Transverse colon (tissue), 4 donors: ENCODE measurements around the gene AACS. TPM values are rescaled to one million over a fixed set of nuclear protein-coding genes. Genes with fewer than 3 reads are reported as not detected.

Source experiments
- DNase-seq: peaks from one replicate; pipeline ENCODE4 v3.0.0-alpha.2; 2019
- H3K27ac ChIP-seq, 4 donors: fragments of 200-600 bp; sonication (generic); 2 replicates each; pipeline ENCODE4 v1.5.1; 2016 to 2018; ENCODE audit warnings: inconsistent platforms in 4 of 4
- H3K27me3 ChIP-seq: fragments of 200-600 bp; sonication (generic); 2 replicates; pipeline ENCODE4 v1.5.1; 2017; ENCODE audit warnings: inconsistent platforms
- H3K36me3 ChIP-seq, 4 donors: fragments of 200-600 bp; sonication (generic); 2 replicates each; pipeline ENCODE4 v1.5.1; 2017 to 2019; ENCODE audit warnings: inconsistent platforms in 4 of 4
- H3K4me1 ChIP-seq, 4 donors: fragments of 200-600 bp; sonication (generic); 2 replicates each; pipeline ENCODE4 v1.5.1; 2017 to 2020; ENCODE audit warnings: inconsistent platforms in 4 of 4
- H3K4me3 ChIP-seq, 4 donors: fragments of 200-600 bp; sonication (generic); 1 replicate in 1 of 4; 2 replicates in 3 of 4; pipeline versions ENCODE4 v1.5.1 to v1.6.1; 2017 to 2019; ENCODE audit warnings: inconsistent platforms in 4 of 4
- H3K9me3 ChIP-seq, 2 donors: fragments of 200-600 bp; sonication (generic); 2 replicates each; pipeline ENCODE4 v1.5.1; 2017 to 2019; ENCODE audit warnings: inconsistent platforms in 2 of 2
- EP300 ChIP-seq: sonication (generic); formaldehyde crosslinking; IDR thresholded peaks from one replicate; pipeline ENCODE4 v1.6.1; 2017; ENCODE audit warnings: antibody characterized with exemption, low read depth
- POLR2A ChIP-seq: fragments of 450-650 bp; IDR thresholded peaks from one replicate; pipeline ENCODE4 v1.6.1; 2016; ENCODE audit warnings: antibody characterized with exemption, mild to moderate bottlenecking, moderate library complexity
- POLR2AphosphoS5 ChIP-seq, 3 donors: sonication (generic); formaldehyde crosslinking; IDR thresholded peaks; one replicate each; pipeline ENCODE4 v1.6.1; 2016; ENCODE audit warnings: antibody characterized with exemption in 3 of 3
- WGBS, 2 donors: methylation state at CpG; one replicate each; pipeline ENCODE4 v1.1.5; 2018; ENCODE audit warnings: low coverage in 1 of 2; 5-methylcytosine and 5-hydroxymethylcytosine counted together
- in situ Hi-C, 4 donors: fragments of 200-750 bp; cut with MboI; loops; one replicate each; pipeline versions ENCODE4 v1.15.0 to v1.15.1; 2017; ENCODE audit warnings: low sequenced_read_pairs in 3 of 4, low pct_ligation_motif_present in 1 of 4, low pct_unique_long_range_greater_than_20kb in 1 of 4
- intact Hi-C: fragments of 100-400 bp; cut with DNase I; formaldehyde crosslinking; loops from one replicate; pipeline ENCODE4 v1.15.1; 2023; ENCODE audit warnings: low total_unique reads
- total RNA-seq, 4 donors: library from RNA; depleted of rRNA; stranded (reverse); fragments of >200 nt; gene quantifications; one replicate each; pipeline ENCODE4 v1.1.0, GENCODE V29; 2016
- TF ChIP-seq, protein P1 (sequence below), 5 experiments: fragments of 200-600 bp in 3 of 5; fragments of 450-650 bp in 2 of 5; sonication (generic) in 3 of 5; IDR thresholded peaks; 1 replicate in 2 of 5; 2 replicates in 3 of 5; pipeline ENCODE4 v1.5.1; 2016 to 2017; ENCODE audit warnings: antibody characterized with exemption in 5 of 5, inconsistent platforms in 3 of 5, mild to moderate bottlenecking in 2 of 5, moderate library complexity in 1 of 5

The AACS gene
- total RNA-seq, 4 donors from 2014 or later = 18.5 to 33.7 (median 27.1) TPM

DNA sequence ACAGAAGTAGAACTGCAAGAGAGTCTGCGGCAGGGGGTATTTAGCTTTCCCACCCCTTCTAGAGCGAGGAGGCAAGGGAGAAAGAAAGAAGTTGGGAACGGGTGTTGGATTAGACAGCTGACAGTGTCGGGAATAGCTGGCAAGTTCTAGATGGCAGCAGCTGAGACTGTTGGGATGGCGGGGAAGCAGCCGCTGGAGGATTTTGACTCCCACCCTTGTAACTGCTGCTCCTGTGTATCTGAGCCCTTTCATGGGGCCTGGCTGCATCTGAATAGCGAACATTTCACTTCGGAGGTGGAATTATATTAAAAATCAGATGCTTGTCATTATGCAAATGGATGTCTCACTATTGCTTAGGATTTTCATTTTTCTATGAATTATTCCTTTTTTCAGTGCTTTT, 104.6 kb downstream of the AACS start:
- in situ Hi-C loops = no loop called here

DNA sequence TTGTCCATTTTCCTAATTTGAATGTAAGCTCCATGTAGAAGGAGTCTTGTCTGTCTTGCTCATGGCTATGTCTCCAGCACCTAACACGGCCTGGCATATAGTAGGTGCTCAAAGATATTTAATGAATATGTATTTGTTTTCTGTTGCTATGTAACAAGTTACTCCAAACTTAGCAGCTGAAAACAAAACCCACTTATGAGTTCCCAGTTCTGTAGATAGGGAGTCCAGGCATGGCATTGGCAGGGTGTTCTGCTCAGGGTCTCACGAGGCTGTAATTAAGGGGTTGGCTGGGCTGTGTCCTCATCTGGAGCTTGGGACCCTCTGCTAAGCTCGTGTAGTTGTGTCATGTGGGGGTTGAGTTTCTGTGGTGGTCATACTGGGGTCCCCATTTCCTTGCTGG, 106.0 kb downstream of the AACS start:
- Histone ChIP-seq H3K27me3 (peaks cover 4% of the 10 kb centered on the region), H3K36me3 (no peaks in the 10 kb centered on the region), H3K9me3 (no peaks in the 10 kb centered on the region), H3K4me1 (no peaks in the 10 kb centered on the region), H3K4me3 (no peak overlapping the region), H3K27ac (no peak overlapping the region)
- 61 to 100% methylated on average over 1 to 3 of the region's 3 CpGs for WGBS, 2 donors
- in situ Hi-C loops (no loop called here), intact Hi-C loops (no loop called here)
- no peak for TF ChIP-seq POLR2A
- no peak for DNase-seq

More for the DNA sequence above, 104.6 kb downstream of the AACS start:
- no peak for DNase-seq
- Histone ChIP-seq H3K9me3 (no peaks in the 10 kb centered on the region), H3K36me3 (no peaks in the 10 kb centered on the region), H3K27ac (no peak overlapping the region), H3K4me1 (no peaks in the 10 kb centered on the region), H3K4me3 (no peak overlapping the region), H3K27me3 (peaks cover 4% of the 10 kb centered on the region)
- WGBS, 2 donors = 82 to 89% methylated on average over 7 to 8 of the region's 8 CpGs
- intact Hi-C loops = no loop called here
- TF ChIP-seq POLR2AphosphoS5 (IDR thresholded peaks at IDR 0.05) (no peak), EP300 (no peak), POLR2A (no peak)
- TF ChIP-seq, protein P1, sequence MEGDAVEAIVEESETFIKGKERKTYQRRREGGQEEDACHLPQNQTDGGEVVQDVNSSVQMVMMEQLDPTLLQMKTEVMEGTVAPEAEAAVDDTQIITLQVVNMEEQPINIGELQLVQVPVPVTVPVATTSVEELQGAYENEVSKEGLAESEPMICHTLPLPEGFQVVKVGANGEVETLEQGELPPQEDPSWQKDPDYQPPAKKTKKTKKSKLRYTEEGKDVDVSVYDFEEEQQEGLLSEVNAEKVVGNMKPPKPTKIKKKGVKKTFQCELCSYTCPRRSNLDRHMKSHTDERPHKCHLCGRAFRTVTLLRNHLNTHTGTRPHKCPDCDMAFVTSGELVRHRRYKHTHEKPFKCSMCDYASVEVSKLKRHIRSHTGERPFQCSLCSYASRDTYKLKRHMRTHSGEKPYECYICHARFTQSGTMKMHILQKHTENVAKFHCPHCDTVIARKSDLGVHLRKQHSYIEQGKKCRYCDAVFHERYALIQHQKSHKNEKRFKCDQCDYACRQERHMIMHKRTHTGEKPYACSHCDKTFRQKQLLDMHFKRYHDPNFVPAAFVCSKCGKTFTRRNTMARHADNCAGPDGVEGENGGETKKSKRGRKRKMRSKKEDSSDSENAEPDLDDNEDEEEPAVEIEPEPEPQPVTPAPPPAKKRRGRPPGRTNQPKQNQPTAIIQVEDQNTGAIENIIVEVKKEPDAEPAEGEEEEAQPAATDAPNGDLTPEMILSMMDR (IDR thresholded peaks at IDR 0.05) = no peak

DNA sequence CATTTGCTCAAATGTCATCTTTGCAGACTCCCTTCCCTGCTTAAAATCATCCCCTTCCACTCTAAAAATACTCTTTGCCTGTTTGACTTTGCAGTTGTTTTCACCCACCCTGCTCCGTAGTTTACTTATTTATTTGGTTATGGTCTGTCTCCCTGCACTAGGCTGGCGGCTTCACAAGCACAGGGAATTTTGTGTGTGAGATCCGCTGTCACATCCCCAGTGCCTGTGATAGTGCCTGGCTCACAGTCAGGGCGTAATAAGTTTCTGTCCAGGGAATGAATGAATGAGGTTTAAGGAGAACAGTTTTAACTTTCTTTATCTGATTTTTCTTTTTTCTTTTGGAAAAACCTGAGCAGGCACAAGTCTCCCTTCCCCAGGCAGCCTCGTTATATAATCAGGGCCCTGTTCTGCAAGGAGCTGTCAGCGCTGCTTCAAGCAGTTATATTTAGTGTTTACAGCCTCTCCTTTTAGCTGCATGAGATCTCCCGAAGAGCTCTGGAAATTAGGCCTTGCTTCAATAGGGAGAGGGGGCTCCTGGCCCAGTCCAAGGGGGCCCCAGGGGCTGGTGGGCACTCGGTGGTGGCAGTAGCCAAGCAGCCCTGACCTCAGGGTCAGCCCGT, 107.1 kb downstream of the AACS start:
- Histone ChIP-seq H3K36me3 (no peaks in the 10 kb centered on the region), H3K9me3 (no peaks in the 10 kb centered on the region), H3K27me3 (peaks cover 6% of the 10 kb centered on the region), H3K4me1 (no peaks in the 10 kb centered on the region), H3K4me3 (no peak overlapping the region), H3K27ac (no peak overlapping the region)
- in situ Hi-C loops (no loop called here), intact Hi-C loops (no loop called here)
- TF ChIP-seq, protein P1 (IDR thresholded peaks at IDR 0.05) = no peak
- DNase-seq = no peak
- WGBS, 2 donors = 69 to 82% methylated on average over 3 to 9 of the region's 9 CpGs

- H3K36me3 ChIP-seq = no peaks in the 10 kb centered on the region
- no peak for DNase-seq
Observed at GRCh38 chr12:125175576-125175975, 110.3 kb downstream of the AACS start.

More at GRCh38 chr12:125175576-125175975, 110.3 kb downstream of the AACS start:
- in situ Hi-C loops (no loop called here), intact Hi-C loops (no loop called here)
- H3K27me3 ChIP-seq = peaks cover 15% of the 10 kb centered on the region
- no peak overlapping the region for H3K27ac ChIP-seq
- TF ChIP-seq, protein P1 (IDR thresholded peaks at IDR 0.05) = no peak
- no peak for TF ChIP-seq POLR2AphosphoS5 (IDR thresholded peaks at IDR 0.05)
- TF ChIP-seq POLR2A = no peak
- TF ChIP-seq EP300 = no peak
- H3K4me3 ChIP-seq = no peak overlapping the region
- H3K9me3 ChIP-seq = no peaks in the 10 kb centered on the region
- H3K4me1 ChIP-seq = no peaks in the 10 kb centered on the region
